ENCODE data around the gene PIWIL1. TPM values are rescaled to one million over a fixed set of nuclear protein-coding genes. Genes with fewer than 3 reads are reported as not detected.

PIWIL1 gene
- polyA plus RNA-seq, 1 of the 3 experiments (the other 2 are of a cell fraction), result 0.05 TPM

- H3F3A ChIP-seq (replicated peaks; ENCODE audit: insufficient read depth), result no peaks in the 10 kb centered on the region
- H3K4me2 ChIP-seq, result no peak overlapping the region
- no peak overlapping the region for H2AFZ ChIP-seq (ENCODE audit: low read depth)
- H3K27ac ChIP-seq (ENCODE audit: low read depth in 2 of 2, low read length in 1 of 2), result no peak overlapping the region
- no peak for TF ChIP-seq RCOR1 (IDR thresholded peaks at IDR 0.05; ENCODE audit: low read length)
- TF ChIP-seq IRF3 (IDR thresholded peaks at IDR 0.05; ENCODE audit: low read depth, low read length), result no peak
- no peak for TF ChIP-seq RFX5 (IDR thresholded peaks at IDR 0.05; ENCODE audit: low read length)
- no peak for TF ChIP-seq SMC3 (IDR thresholded peaks at IDR 0.05; ENCODE audit: low read depth, low read length)
- no peak for TF ChIP-seq PBX3 (IDR thresholded peaks at IDR 0.05)
- no peak for TF ChIP-seq FOXM1 (IDR thresholded peaks at IDR 0.05; ENCODE audit: low read depth)
- TF ChIP-seq TEAD4 (IDR thresholded peaks at IDR 0.05; ENCODE audit: borderline replicate concordance, insufficient read depth), result no peak
- no peak for TF ChIP-seq NRF1 (IDR thresholded peaks at IDR 0.05; ENCODE audit: low read depth, low read length)
- no peak for TF ChIP-seq RAD21 (IDR thresholded peaks at IDR 0.05; ENCODE audit: low read length)
- no peak for TF ChIP-seq GATA2 (CRISPR knock-in tag; IDR thresholded peaks at IDR 0.05)
- TF ChIP-seq FOSL2 (IDR thresholded peaks at IDR 0.05; ENCODE audit: borderline replicate concordance, low read depth), result no peak
- no peak for TF ChIP-seq SIN3A (IDR thresholded peaks at IDR 0.05; ENCODE audit: borderline replicate concordance, low read depth, low read length)
- TF ChIP-seq TAF1 (IDR thresholded peaks at IDR 0.05; ENCODE audit: borderline replicate concordance, low read depth, low read length), result no peak
- TF ChIP-seq FOXJ3 (CRISPR knock-in tag; IDR thresholded peaks at IDR 0.05), result no peak
- no peak for TF ChIP-seq EZH2phosphoT487 (IDR thresholded peaks at IDR 0.05; ENCODE audit: borderline replicate concordance, low read depth)
- TF ChIP-seq ZBTB33 (IDR thresholded peaks at IDR 0.05; ENCODE audit: borderline replicate concordance, low read depth), result no peak
- TF ChIP-seq REST (IDR thresholded peaks at IDR 0.05; ENCODE audit: low read depth, low read length), result no peak
- no peak for TF ChIP-seq CHD2 (IDR thresholded peaks at IDR 0.05; ENCODE audit: low read length, partially characterized antibody)
- no peaks in the 10 kb centered on the region for H3K36me3 ChIP-seq (replicated peaks in 1 of 2; ENCODE audit: control insufficient read depth in 1 of 2, insufficient read depth in 2 of 2, low read length in 1 of 2)
- 39% methylated on average over 7 of the region's 7 CpGs for WGBS (ENCODE audit: low lambda C conversion rate)
- CTCF ChIA-PET, result interaction anchor here (2.8 kb wide), 1 partner anchor 312 kb away, joined by 7 read pairs; no protein-coding TSS in a partner anchor
- DNase-seq, result no peak
- no peaks in the 10 kb centered on the region for H3K9me3 ChIP-seq
- POLR2A ChIA-PET, result no interaction called here
- H4K20me1 ChIP-seq (ENCODE audit: insufficient read depth), result no peaks in the 10 kb centered on the region
- no peaks in the 10 kb centered on the region for H3K27me3 ChIP-seq (ENCODE audit: insufficient read depth)
- H3K79me2 ChIP-seq (ENCODE audit: insufficient read depth), result no peaks in the 10 kb centered on the region
- no peak overlapping the region for H3K4me3 ChIP-seq (ENCODE audit: low read depth in 2 of 2, low read length in 1 of 2)
- no peaks in the 10 kb centered on the region; a peak in 1 of 4 replicates for H3K4me1 ChIP-seq (ENCODE audit: control insufficient read depth in 1 of 2, insufficient read depth in 2 of 2, low read depth in 1 of 2, low read length in 1 of 2)
- H3K9ac ChIP-seq, result no peak overlapping the region
- no peaks in the 10 kb centered on the region for H3K9me2 ChIP-seq
Observed at GRCh38 chr12:130354407-130354806, 16.7 kb downstream of the PIWIL1 start.
